Measurements from ENCODE around the gene AURKA. TPM values are rescaled to one million over a fixed set of nuclear protein-coding genes. Genes with fewer than 3 reads are reported as not detected.

The AURKA gene
- total RNA-seq, 1 donor from 2014 or later = 11.7 TPM

GRCh38 chr20:56427797-56428196, 35.8 kb upstream of the AURKA start:
- Mint-ChIP-seq H3K36me3 (ENCODE audit: unreplicated experiment) (no peaks in the 10 kb centered on the region), H3K27me3 (ENCODE audit: unreplicated experiment) (peaks cover 2% of the 10 kb centered on the region), H3K9me3 (ENCODE audit: unreplicated experiment) (no peaks in the 10 kb centered on the region), H3K4me1 (ENCODE audit: unreplicated experiment) (peaks cover 18% of the 10 kb centered on the region), H3K4me3 (ENCODE audit: unreplicated experiment) (no peak overlapping the region), H3K27ac (ENCODE audit: unreplicated experiment) (no peak overlapping the region)
- no peak for DNase-seq (ENCODE audit: extremely low spot score, unreplicated experiment)
- no peak for TF ChIP-seq CTCF (IDR thresholded peaks at IDR 0.05)

GRCh38 chr20:56426926-56427325, 34.9 kb upstream of the AURKA start:
- no peak for TF ChIP-seq CTCF (IDR thresholded peaks at IDR 0.05)
- Mint-ChIP-seq H3K4me3 (ENCODE audit: unreplicated experiment) (no peak overlapping the region), H3K36me3 (ENCODE audit: unreplicated experiment) (no peaks in the 10 kb centered on the region), H3K4me1 (ENCODE audit: unreplicated experiment) (peaks cover 26% of the 10 kb centered on the region), H3K27me3 (ENCODE audit: unreplicated experiment) (peaks cover 2% of the 10 kb centered on the region), H3K27ac (ENCODE audit: unreplicated experiment) (no peak overlapping the region), H3K9me3 (ENCODE audit: unreplicated experiment) (no peaks in the 10 kb centered on the region)
- no peak for DNase-seq (ENCODE audit: extremely low spot score, unreplicated experiment)

- Mint-ChIP-seq H3K27ac (ENCODE audit: unreplicated experiment) (no peak overlapping the region), H3K9me3 (ENCODE audit: unreplicated experiment) (no peaks in the 10 kb centered on the region), H3K36me3 (ENCODE audit: unreplicated experiment) (no peaks in the 10 kb centered on the region), H3K4me3 (ENCODE audit: unreplicated experiment) (no peak overlapping the region), H3K27me3 (ENCODE audit: unreplicated experiment) (peaks cover 2% of the 10 kb centered on the region), H3K4me1 (ENCODE audit: unreplicated experiment) (peaks cover 28% of the 10 kb centered on the region)
- TF ChIP-seq CTCF (IDR thresholded peaks at IDR 0.05) = no peak
- DNase-seq (ENCODE audit: extremely low spot score, unreplicated experiment) = no peak
Observed at GRCh38 chr20:56426026-56426425, 34.0 kb upstream of the AURKA start.

- H3K27me3 Mint-ChIP-seq (ENCODE audit: unreplicated experiment) = peaks cover 2% of the 10 kb centered on the region
- no peak for TF ChIP-seq CTCF (IDR thresholded peaks at IDR 0.05)
- no peak overlapping the region for H3K27ac Mint-ChIP-seq (ENCODE audit: unreplicated experiment)
- H3K4me3 Mint-ChIP-seq (ENCODE audit: unreplicated experiment) = no peak overlapping the region
- no peaks in the 10 kb centered on the region for H3K36me3 Mint-ChIP-seq (ENCODE audit: unreplicated experiment)
- H3K4me1 Mint-ChIP-seq (ENCODE audit: unreplicated experiment) = peaks cover 20% of the 10 kb centered on the region
- no peaks in the 10 kb centered on the region for H3K9me3 Mint-ChIP-seq (ENCODE audit: unreplicated experiment)
- no peak for DNase-seq (ENCODE audit: extremely low spot score, unreplicated experiment)
Observed at GRCh38 chr20:56424931-56425330, 32.9 kb upstream of the AURKA start.

GRCh38 chr20:56423886-56424285, 31.9 kb upstream of the AURKA start:
- H3K27me3 Mint-ChIP-seq (ENCODE audit: unreplicated experiment) = peaks cover 2% of the 10 kb centered on the region
- H3K9me3 Mint-ChIP-seq (ENCODE audit: unreplicated experiment) = no peaks in the 10 kb centered on the region
- no peak overlapping the region for H3K4me3 Mint-ChIP-seq (ENCODE audit: unreplicated experiment)
- peaks cover 17% of the 10 kb centered on the region for H3K4me1 Mint-ChIP-seq (ENCODE audit: unreplicated experiment)
- no peak for TF ChIP-seq CTCF (IDR thresholded peaks at IDR 0.05)
- no peaks in the 10 kb centered on the region for H3K36me3 Mint-ChIP-seq (ENCODE audit: unreplicated experiment)
- no peak overlapping the region for H3K27ac Mint-ChIP-seq (ENCODE audit: unreplicated experiment)
- no peak for DNase-seq (ENCODE audit: extremely low spot score, unreplicated experiment)
